HepG2 (cell line): Measurements from ENCODE around the gene DIAPH3. TPM values are rescaled to one million over a fixed set of nuclear protein-coding genes. Genes with fewer than 3 reads are reported as not detected.
A peak's percentile ranks its signal among the peaks of the same experiment; 100 is the strongest.

Source experiments
- AGO1 ChIP-seq: fragments of 200-400 bp; formaldehyde crosslinking; IDR thresholded peaks from 2 replicates; pipeline ENCODE4 v1.6.1; 2017; ENCODE audit warnings: mild to moderate bottlenecking, low read depth, low read length, moderate library complexity; ENCODE audit not compliant: poor library complexity, severe bottlenecking
- ARID5B ChIP-seq: IDR thresholded peaks from 2 replicates; pipeline ENCODE4 v1.4.0; 2020; ENCODE audit warnings: mild to moderate bottlenecking, missing genetic modification reagents
- ATM ChIP-seq: fragments of 450-650 bp; IDR thresholded peaks from 2 replicates; pipeline ENCODE4 v1.7.1; 2017; ENCODE audit warnings: mild to moderate bottlenecking, borderline replicate concordance
- CEBPG ChIP-seq: IDR thresholded peaks from 2 replicates; pipeline ENCODE4 v1.6.1; 2016
- HNF4A ChIP-seq: sonication (generic); formaldehyde crosslinking; IDR thresholded peaks from 2 replicates; pipeline ENCODE4 v1.4.0; 2020; ENCODE audit warnings: missing genetic modification reagents
- NR2F6 ChIP-seq, 2 experiments: IDR thresholded peaks; 2 replicates each; pipeline ENCODE4 v1.6.1; 2016; ENCODE audit warnings: antibody characterized with exemption in 1 of 2, mild to moderate bottlenecking in 1 of 2
- SOX13 ChIP-seq, 3 experiments: fragments of 450-650 bp in 1 of 3; sonication (generic) in 1 of 3; formaldehyde crosslinking in 1 of 3; IDR thresholded peaks in 2 of 3; conservative IDR thresholded peaks in 1 of 3; 2 replicates each; pipeline versions ENCODE4 v1.5.0 to v1.6.1; 2016 to 2020; ENCODE audit warnings: antibody characterized with exemption in 1 of 3, mild to moderate bottlenecking in 1 of 3, missing compliant biosample characterization in 1 of 3, missing genetic modification reagents in 1 of 3, moderate library complexity in 1 of 3
- STAT6 ChIP-seq: sonication (generic); formaldehyde crosslinking; IDR thresholded peaks from 2 replicates; pipeline ENCODE4 v1.4.0; 2020; ENCODE audit warnings: missing genetic modification reagents, mild to moderate bottlenecking, borderline replicate concordance
- THAP7 ChIP-seq: sonication (generic); formaldehyde crosslinking; IDR thresholded peaks from 2 replicates; pipeline ENCODE4 v1.8.1; 2023; ENCODE audit warnings: mild to moderate bottlenecking, missing genetic modification reagents
- THAP9 ChIP-seq: sonication (generic); formaldehyde crosslinking; IDR thresholded peaks from 2 replicates; pipeline ENCODE4; 2020; ENCODE audit warnings: missing genetic modification reagents, mild to moderate bottlenecking, borderline replicate concordance
- ZFP82 ChIP-seq: sonication (generic); formaldehyde crosslinking; IDR thresholded peaks from 2 replicates; pipeline ENCODE4 v1.5.1; 2020; ENCODE audit warnings: mild to moderate bottlenecking, missing genetic modification reagents, borderline replicate concordance
- ZKSCAN1 ChIP-seq: fragments of 150-350 bp; IDR thresholded peaks from 2 replicates; pipeline ENCODE4 v1.6.1; 2014; ENCODE audit warnings: low read length
- ZMYM4 ChIP-seq: sonication (generic); formaldehyde crosslinking; IDR thresholded peaks from 2 replicates; pipeline ENCODE4 v1.8.1; 2023; ENCODE audit warnings: mild to moderate bottlenecking, missing genetic modification reagents
- ZNF598 ChIP-seq: sonication (generic); formaldehyde crosslinking; IDR thresholded peaks from 2 replicates; pipeline ENCODE4 v1.5.1; 2020; ENCODE audit warnings: mild to moderate bottlenecking, missing genetic modification reagents, borderline replicate concordance
- ZNF709 ChIP-seq: sonication (generic); formaldehyde crosslinking; IDR thresholded peaks from 2 replicates; pipeline ENCODE4 v1.5.0; 2020; ENCODE audit warnings: mild to moderate bottlenecking, missing genetic modification reagents
- ZNF747 ChIP-seq: sonication (generic); formaldehyde crosslinking; IDR thresholded peaks from 2 replicates; pipeline ENCODE4 v1.8.1; 2023; ENCODE audit warnings: missing genetic modification reagents, mild to moderate bottlenecking, borderline replicate concordance
- polyA plus RNA-seq, 8 experiments: library from polyadenylated mRNA; depleted of rRNA in 3 of 8; stranded (reverse) in 7 of 8; unstranded in 1 of 8; fragments of >200 nt; fragmentation: Illumina TruSeq in 4 of 8; extraction: Trizol in 4 of 8; gene quantifications; 2 replicates each; pipeline versions ENCODE4 v1.2.1 to v1.2.3, GENCODE V29; 2011 to 2016; ENCODE audit warnings: low read depth in 4 of 8, missing spikeins in 1 of 8, mixed read lengths in 1 of 8; ENCODE audit not compliant: insufficient read depth in 1 of 8
- total RNA-seq, 5 experiments: library from RNA; depleted of rRNA; stranded (reverse); fragments of >200 nt; fragmentation: Illumina TruSeq; extraction: Trizol; gene quantifications; 2 replicates each; pipeline ENCODE4 v1.2.3, GENCODE V29; 2016; ENCODE audit warnings: low read depth in 1 of 5

The DIAPH3 gene
- total and polyA plus RNA-seq, 2 of the 13 experiments (the other 11 are each of a cell fraction or from before 2014, with no cell fraction given) = 4.0 to 9.3 TPM

GRCh38 chr13:59701261-59701660 is 462.5 kb downstream of the DIAPH3 start (continued):
- peak; percentile 50 for TF ChIP-seq ARID5B (CRISPR knock-in tag)
- TF ChIP-seq ZNF598 (CRISPR knock-in tag) = no peak
- peak; percentile 88 for TF ChIP-seq NR2F6 (IDR thresholded peaks at IDR 0.05)
- TF ChIP-seq NR2F6 (CRISPR knock-in tag; IDR thresholded peaks at IDR 0.05) = peak; percentile 71
- peak; percentile 51 for TF ChIP-seq HNF4A
- no peak for TF ChIP-seq THAP9 (CRISPR knock-in tag)
- no peak for TF ChIP-seq AGO1
- no peak for TF ChIP-seq STAT6 (CRISPR knock-in tag)
- TF ChIP-seq SOX13 (IDR thresholded peaks at IDR 0.05) = no peak
- 0 out of 4 replicates have a peak, but pooled peaks of 1 of the 2 experiments have one; percentile 7 for TF ChIP-seq SOX13 (CRISPR knock-in tag; conservative IDR thresholded peaks at IDR 0.05 in 1 of 2, IDR thresholded peaks at IDR 0.05 in 1 of 2)
- TF ChIP-seq ATM = no peak
- no peak for TF ChIP-seq CEBPG (CRISPR knock-in tag)
- TF ChIP-seq ZKSCAN1 = no peak
- no peak for TF ChIP-seq ZFP82
- TF ChIP-seq ZNF709 = no peak
- no peak for TF ChIP-seq ZNF747 (CRISPR knock-in tag)
- TF ChIP-seq ZMYM4 (CRISPR knock-in tag) = 0 out of 2 replicates have a peak, but pooled peaks have one; percentile 23
- no peak for TF ChIP-seq THAP7 (CRISPR knock-in tag)
